ENCODE data around the gene HAUS8. TPM values are rescaled to one million over a fixed set of nuclear protein-coding genes. Genes with fewer than 3 reads are reported as not detected.

The HAUS8 gene
- total and polyA plus RNA-seq, 10 of the 15 experiments (the other 5 are each of a cell fraction or from before 2014, with no cell fraction given): 22.7 to 43.9 (median 34.4) TPM

DNA sequence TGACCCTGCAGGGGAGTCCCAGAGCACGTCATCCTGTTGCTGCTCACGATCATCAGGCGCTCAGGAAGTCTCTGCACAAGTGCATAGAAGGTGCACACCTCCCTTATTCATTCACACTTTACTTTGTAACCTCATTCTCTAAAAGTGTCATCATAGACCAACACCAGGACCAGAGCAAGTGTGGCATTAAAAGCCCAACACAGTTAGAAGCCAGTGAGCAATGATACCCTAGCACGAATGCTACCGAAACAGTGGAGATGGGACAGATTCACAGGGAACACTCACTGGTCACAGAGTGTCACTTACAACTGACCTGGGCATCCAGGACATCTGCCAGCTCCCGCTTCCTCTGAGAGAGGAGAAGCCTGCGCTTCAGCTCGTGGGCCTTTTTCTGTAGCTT, 17.0 kb downstream of the HAUS8 start:
- ATAC-seq: no peak
- Histone ChIP-seq H3K4me1 (ENCODE audit: control insufficient read depth, insufficient read depth, low read length) (peaks cover 2% of the 10 kb centered on the region; the same call in 1 of the 2 replicates), H3K4me3 (no peak overlapping the region), H3K27ac (ENCODE audit: control insufficient read depth, insufficient read depth) (no peak overlapping the region), H3K79me2 (ENCODE audit: control insufficient read depth, insufficient read depth, low read length) (no peaks in the 10 kb centered on the region; the same call in 1 of the 2 replicates), H3K9me3 (replicated peaks; ENCODE audit: control insufficient read depth, insufficient read depth, low read length) (no peaks in the 10 kb centered on the region), H4K20me1 (ENCODE audit: control insufficient read depth, insufficient read depth) (no peaks in the 10 kb centered on the region), H3K36me3 (ENCODE audit: control insufficient read depth in 2 of 2, insufficient read depth in 2 of 2, low read length in 1 of 2) (peaks cover 15 to 28% of the 10 kb centered on the region in 2 experiments), H3K9ac (ENCODE audit: control insufficient read depth, insufficient read depth, low read length) (no peak overlapping the region), H3K4me2 (ENCODE audit: control insufficient read depth, insufficient read depth) (no peak overlapping the region), H2AFZ (ENCODE audit: control insufficient read depth, low read depth, low read length) (no peak overlapping the region), H3K27me3 (replicated peaks in 1 of 2; ENCODE audit: control insufficient read depth in 2 of 2, insufficient read depth in 2 of 2, low read length in 1 of 2) (no peaks in the 10 kb centered on the region)
- 93% methylated on average over 8 of the region's 8 CpGs for WGBS (ENCODE audit: insufficient coverage, insufficient replicate concordance, low lambda C conversion rate, missing lambda C conversion rate)
- ChIA-PET SMC1A (ENCODE audit: uncharacterized antibody, unreplicated experiment) (no interaction called here), CTCF (no interaction called here), POLR2A (interaction anchor here (0.6 kb wide), 1 partner anchor 172 kb away, joined by 3 read pairs; no protein-coding TSS in a partner anchor), RAD21 (ENCODE audit: unreplicated experiment) (no interaction called here)
- BruUV-seq (replicated peaks): no TSS peak
- in situ Hi-C loops (cut with MboI) (no loop called here), intact Hi-C loops (cut with micrococcal nuclease; ENCODE audit: unreplicated experiment) (no loop called here)
- DNase-seq (ENCODE audit: low read depth, low spot score): no peak
- TF ChIP-seq, protein P1, sequence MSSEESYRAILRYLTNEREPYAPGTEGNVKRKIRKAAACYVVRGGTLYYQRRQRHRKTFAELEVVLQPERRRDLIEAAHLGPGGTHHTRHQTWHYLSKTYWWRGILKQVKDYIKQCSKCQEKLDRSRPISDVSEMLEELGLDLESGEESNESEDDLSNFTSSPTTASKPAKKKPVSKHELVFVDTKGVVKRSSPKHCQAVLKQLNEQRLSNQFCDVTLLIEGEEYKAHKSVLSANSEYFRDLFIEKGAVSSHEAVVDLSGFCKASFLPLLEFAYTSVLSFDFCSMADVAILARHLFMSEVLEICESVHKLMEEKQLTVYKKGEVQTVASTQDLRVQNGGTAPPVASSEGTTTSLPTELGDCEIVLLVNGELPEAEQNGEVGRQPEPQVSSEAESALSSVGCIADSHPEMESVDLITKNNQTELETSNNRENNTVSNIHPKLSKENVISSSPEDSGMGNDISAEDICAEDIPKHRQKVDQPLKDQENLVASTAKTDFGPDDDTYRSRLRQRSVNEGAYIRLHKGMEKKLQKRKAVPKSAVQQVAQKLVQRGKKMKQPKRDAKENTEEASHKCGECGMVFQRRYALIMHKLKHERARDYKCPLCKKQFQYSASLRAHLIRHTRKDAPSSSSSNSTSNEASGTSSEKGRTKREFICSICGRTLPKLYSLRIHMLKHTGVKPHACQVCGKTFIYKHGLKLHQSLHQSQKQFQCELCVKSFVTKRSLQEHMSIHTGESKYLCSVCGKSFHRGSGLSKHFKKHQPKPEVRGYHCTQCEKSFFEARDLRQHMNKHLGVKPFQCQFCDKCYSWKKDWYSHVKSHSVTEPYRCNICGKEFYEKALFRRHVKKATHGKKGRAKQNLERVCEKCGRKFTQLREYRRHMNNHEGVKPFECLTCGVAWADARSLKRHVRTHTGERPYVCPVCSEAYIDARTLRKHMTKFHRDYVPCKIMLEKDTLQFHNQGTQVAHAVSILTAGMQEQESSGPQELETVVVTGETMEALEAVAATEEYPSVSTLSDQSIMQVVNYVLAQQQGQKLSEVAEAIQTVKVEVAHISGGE (CRISPR knock-in tag; IDR thresholded peaks at IDR 0.05): no peak
- TF ChIP-seq FOS (IDR thresholded peaks at IDR 0.05; ENCODE audit: borderline replicate concordance, extremely low read depth, insufficient read length): no peak
- no peak for TF ChIP-seq HCFC1 (IDR thresholded peaks at IDR 0.05; ENCODE audit: low read length)
- TF ChIP-seq SUZ12 (IDR thresholded peaks at IDR 0.05; ENCODE audit: unreplicated experiment): no peak
- no peak for FAIRE-seq
